GM19397 (cell line): ENCODE measurements around the gene DCAF15.

ENCODE experiments used
- ATAC-seq: cut with Tn5 transposase; IDR thresholded peaks from one replicate; pipeline ENCODE4 v1.9.1; 2021; ENCODE audit warnings: mild to moderate bottlenecking, moderate library complexity; ENCODE audit not compliant: unreplicated experiment

Gene DCAF15

GRCh38 chr19:13929956-13930355, 22.4 kb upstream of the DCAF15 start:
- no peak for ATAC-seq

GRCh38 chr19:13930402-13930801, 21.9 kb upstream of the DCAF15 start:
- ATAC-seq: no peak

GRCh38 chr19:13931391-13932148, 20.7 kb upstream of the DCAF15 start:
- no peak for ATAC-seq

GRCh38 chr19:13932149-13932637, 20.1 kb upstream of the DCAF15 start:
- ATAC-seq: no peak

- no peak for ATAC-seq
Measured at GRCh38 chr19:13932911-13933393, 19.4 kb upstream of the DCAF15 start.

GRCh38 chr19:13934785-13935109, 17.6 kb upstream of the DCAF15 start:
- ATAC-seq: no peak

- no peak for ATAC-seq
Measured at GRCh38 chr19:13935765-13936510, 16.4 kb upstream of the DCAF15 start.

- no peak for ATAC-seq
Measured at GRCh38 chr19:13937479-13938300, 14.6 kb upstream of the DCAF15 start.

- ATAC-seq: no peak
Measured at GRCh38 chr19:13938301-13939064, 13.8 kb upstream of the DCAF15 start, which contains the start of gene PODNL1. TSS of gene PODNL1 (minus strand) at chr19:13938417. CDS start at chr19:13938181, 236 bp downstream.

GRCh38 chr19:13942023-13942684, 10.2 kb upstream of the DCAF15 start:
- no peak for ATAC-seq

- ATAC-seq: no peak
Measured at GRCh38 chr19:13946414-13946813, 5.9 kb upstream of the DCAF15 start.

GRCh38 chr19:13951043-13951442, 1.3 kb upstream of the DCAF15 start:
- ATAC-seq: no peak

- no peak for ATAC-seq
Measured at GRCh38 chr19:13951799-13952153, 533 bp upstream of the DCAF15 start.

- ATAC-seq: no peak
Measured at GRCh38 chr19:13952931-13953531, 722 bp downstream of the DCAF15 start.

GRCh38 chr19:13954185-13954584, 1.9 kb downstream of the DCAF15 start:
- ATAC-seq: no peak

GRCh38 chr19:13955662-13956364, 3.5 kb downstream of the DCAF15 start:
- no peak for ATAC-seq

GRCh38 chr19:13956365-13956744, 4.0 kb downstream of the DCAF15 start:
- ATAC-seq: no peak

GRCh38 chr19:13957051-13957450, 4.7 kb downstream of the DCAF15 start:
- no peak for ATAC-seq

- no peak for ATAC-seq
Measured at GRCh38 chr19:13958043-13958442, 5.7 kb downstream of the DCAF15 start.
